NCI-H128 (cell line): Measurements from ENCODE around the gene SLC37A2.

Experiments
- DNase-seq: peaks from one replicate; lab custom pipeline; 2025; ENCODE audit not compliant: unreplicated experiment; lab: John Stamatoyannopoulos, UW

The SLC37A2 gene

GRCh38 chr11:125070699-125071254, 7.7 kb downstream of the SLC37A2 start:
- DNase-seq: no peak

- DNase-seq: no peak
These were observed 8.3 kb downstream of the SLC37A2 start for GRCh38 chr11:125071435-125071834.

- DNase-seq: no peak
These were observed 8.7 kb downstream of the SLC37A2 start for GRCh38 chr11:125071846-125072217.

GRCh38 chr11:125072218-125072960, 9.3 kb downstream of the SLC37A2 start:
- DNase-seq: no peak

GRCh38 chr11:125072961-125073590, 10.0 kb downstream of the SLC37A2 start:
- no peak for DNase-seq

- no peak for DNase-seq
These were observed 10.7 kb downstream of the SLC37A2 start for GRCh38 chr11:125073616-125074483.

GRCh38 chr11:125074511-125075241, 11.6 kb downstream of the SLC37A2 start:
- no peak for DNase-seq

GRCh38 chr11:125075242-125075625, 12.1 kb downstream of the SLC37A2 start:
- DNase-seq: no peak

GRCh38 chr11:125075900-125076317, 12.8 kb downstream of the SLC37A2 start:
- DNase-seq: no peak

GRCh38 chr11:125076378-125076945, 13.4 kb downstream of the SLC37A2 start:
- DNase-seq: no peak

- DNase-seq: no peak
These were observed 14.9 kb downstream of the SLC37A2 start for GRCh38 chr11:125078016-125078415.

- DNase-seq: no peak
These were observed 15.5 kb downstream of the SLC37A2 start for GRCh38 chr11:125078516-125079140.

GRCh38 chr11:125079151-125079877, 16.2 kb downstream of the SLC37A2 start:
- no peak for DNase-seq

- DNase-seq: no peak
These were observed 16.9 kb downstream of the SLC37A2 start for GRCh38 chr11:125079878-125080530.

- no peak for DNase-seq
These were observed 17.4 kb downstream of the SLC37A2 start for GRCh38 chr11:125080531-125080911.

- no peak for DNase-seq
These were observed 18.1 kb downstream of the SLC37A2 start for GRCh38 chr11:125081098-125081798.

GRCh38 chr11:125082040-125082439, 18.9 kb downstream of the SLC37A2 start:
- no peak for DNase-seq

- DNase-seq: no peak
These were observed 19.7 kb downstream of the SLC37A2 start for GRCh38 chr11:125082611-125083311.
